GM18907 (cell line): ENCODE data around the gene SEC14L1.
"Not testable (repeated sequence)": the region's sequence is repeated elsewhere in the genome, so short reads cannot be mapped to it uniquely, and the experiment has no call there.

Experiments
- ATAC-seq: cut with Tn5 transposase; IDR thresholded peaks from one replicate; pipeline ENCODE4 v1.9.1; 2021; ENCODE audit warnings: mild to moderate bottlenecking, moderate library complexity; ENCODE audit not compliant: unreplicated experiment

Gene SEC14L1

GRCh38 chr17:77115947-77116346, 24.8 kb upstream of the SEC14L1 start:
- no peak for ATAC-seq

GRCh38 chr17:77116371-77116860, 24.4 kb upstream of the SEC14L1 start:
- ATAC-seq = no peak

GRCh38 chr17:77117415-77117814, 23.4 kb upstream of the SEC14L1 start:
- ATAC-seq = no peak

GRCh38 chr17:77118251-77118928, 22.4 kb upstream of the SEC14L1 start:
- no peak for ATAC-seq

GRCh38 chr17:77119668-77120301, 21.0 kb upstream of the SEC14L1 start:
- ATAC-seq = no peak

GRCh38 chr17:77120868-77121267, 19.9 kb upstream of the SEC14L1 start:
- no peak for ATAC-seq

- ATAC-seq = no peak
Measured at GRCh38 chr17:77124192-77124889, 16.4 kb upstream of the SEC14L1 start.

GRCh38 chr17:77125432-77125901, 15.3 kb upstream of the SEC14L1 start:
- ATAC-seq = no peak

GRCh38 chr17:77126519-77126918, 14.2 kb upstream of the SEC14L1 start:
- ATAC-seq = no peak

GRCh38 chr17:77127735-77128361, 12.9 kb upstream of the SEC14L1 start:
- no peak for ATAC-seq

GRCh38 chr17:77128896-77129567, 11.7 kb upstream of the SEC14L1 start:
- no peak for ATAC-seq

GRCh38 chr17:77129568-77130301, 11.0 kb upstream of the SEC14L1 start:
- ATAC-seq = no peak

- ATAC-seq = no peak
Measured at GRCh38 chr17:77130525-77130924, 10.2 kb upstream of the SEC14L1 start.

GRCh38 chr17:77131904-77132303, 8.9 kb upstream of the SEC14L1 start:
- ATAC-seq = no peak

- ATAC-seq = no peak
Measured at GRCh38 chr17:77132411-77133086, 8.2 kb upstream of the SEC14L1 start.

GRCh38 chr17:77133087-77133638, 7.6 kb upstream of the SEC14L1 start:
- ATAC-seq = no peak

- no peak for ATAC-seq
Measured at GRCh38 chr17:77136420-77136767, 4.4 kb upstream of the SEC14L1 start.

GRCh38 chr17:77137111-77137510, 3.7 kb upstream of the SEC14L1 start:
- no peak for ATAC-seq

GRCh38 chr17:77137886-77138285, 2.9 kb upstream of the SEC14L1 start:
- ATAC-seq = not testable (repeated sequence)
